Esophagus squamous epithelium (tissue), 4 donors: ENCODE data around the gene TRIM72.

Experiments used
- CTCF ChIP-seq, 6 experiments: fragments of 450-650 bp in 4 of 6; fragments of 200-600 bp in 2 of 6; sonication (generic) in 2 of 6; IDR thresholded peaks; one replicate each; pipeline ENCODE4 v1.5.1; 2016 to 2019; ENCODE audit warnings: antibody characterized with exemption in 6 of 6, mild to moderate bottlenecking in 4 of 6, moderate library complexity in 4 of 6
- POLR2A ChIP-seq, 4 donors: fragments of 450-650 bp; IDR thresholded peaks; one replicate each; pipeline ENCODE4 v1.6.1; 2017; ENCODE audit warnings: antibody characterized with exemption in 4 of 4, mild to moderate bottlenecking in 4 of 4, moderate library complexity in 3 of 4

- TF ChIP-seq POLR2A (IDR thresholded peaks at IDR 0.05) (no peak), CTCF (IDR thresholded peaks at IDR 0.05) (no peak)
Observed at GRCh38 chr16:31238041-31238440, 24.1 kb downstream of the TRIM72 start.
